Activated T-cell treated with anti-CD3 and anti-CD28 coated beads for 24 hours (primary cell): Measurements from ENCODE around the gene C1QB.

ENCODE experiments used
- DNase-seq: peaks from one replicate; pipeline ENCODE4 v3.0.0-alpha.2; 2020; ENCODE audit warnings: low read depth

C1QB gene, protein sequence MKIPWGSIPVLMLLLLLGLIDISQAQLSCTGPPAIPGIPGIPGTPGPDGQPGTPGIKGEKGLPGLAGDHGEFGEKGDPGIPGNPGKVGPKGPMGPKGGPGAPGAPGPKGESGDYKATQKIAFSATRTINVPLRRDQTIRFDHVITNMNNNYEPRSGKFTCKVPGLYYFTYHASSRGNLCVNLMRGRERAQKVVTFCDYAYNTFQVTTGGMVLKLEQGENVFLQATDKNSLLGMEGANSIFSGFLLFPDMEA

DNA sequence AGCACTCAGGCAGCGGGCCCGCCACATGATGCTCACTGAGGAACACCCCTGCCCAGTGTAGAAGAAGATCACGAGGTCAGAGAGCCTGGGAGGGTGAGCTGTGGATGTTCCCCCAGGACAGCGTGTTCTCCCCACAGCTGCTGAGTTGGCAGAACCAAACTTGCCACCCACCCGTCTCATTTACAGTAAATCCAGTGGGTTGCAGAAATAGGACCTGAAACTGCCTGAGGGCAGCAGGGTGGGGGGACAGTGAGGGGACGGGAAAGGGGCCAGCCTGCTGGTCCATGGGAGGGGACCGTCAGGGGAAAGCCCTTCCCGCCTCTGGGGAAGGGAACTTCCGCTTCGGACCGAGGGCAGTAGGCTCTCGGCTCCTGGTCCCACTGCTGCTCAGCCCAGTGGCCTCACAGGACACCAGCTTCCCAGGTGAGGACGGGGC is at the start of gene C1QB:
Gene C1QB, plus strand, starts transcription at position 356 of the 436 bp plus-strand sequence. CDS start 6,227 bp downstream, outside the sequence.
- DNase-seq, result no peak

DNA sequence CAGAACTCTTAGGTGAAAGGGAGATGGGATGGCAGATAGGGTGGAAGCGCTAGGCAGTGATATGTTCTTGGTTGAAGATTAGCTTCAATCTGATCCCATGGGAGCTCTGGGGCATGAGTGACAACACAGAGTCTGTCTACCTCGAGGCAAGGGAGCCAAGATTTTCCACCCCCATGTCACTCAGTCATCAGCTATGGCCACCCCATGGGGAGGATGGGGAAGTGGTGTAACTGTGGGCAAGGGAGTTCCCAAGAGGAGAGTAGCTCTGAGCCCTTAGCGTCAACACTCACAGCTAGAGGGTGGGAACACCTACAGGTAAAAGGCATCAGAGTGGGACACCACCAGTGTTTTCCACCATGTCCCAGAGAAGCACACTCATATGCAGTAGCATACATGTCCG is 46.9 kb upstream of the C1QB start:
- DNase-seq, result no peak

DNA sequence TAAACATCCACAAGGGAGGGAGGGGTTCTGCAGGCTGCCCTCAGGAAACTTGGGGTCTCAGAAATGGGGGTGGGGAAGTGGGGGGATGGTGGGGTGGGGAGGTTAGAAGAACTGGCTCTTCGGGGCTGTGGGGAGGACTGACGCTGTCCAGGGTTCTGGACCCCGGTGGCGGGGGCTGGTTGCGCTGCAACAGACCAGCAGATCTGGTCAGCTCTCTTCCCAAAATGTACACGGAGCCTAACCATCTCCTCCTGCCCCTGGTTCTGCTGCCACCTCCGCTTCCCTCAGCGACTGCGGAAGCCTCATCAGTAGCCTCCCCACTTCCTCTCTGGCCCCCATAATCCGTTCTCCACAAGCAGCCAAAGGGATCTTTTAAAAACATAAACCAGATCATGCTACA is 45.9 kb upstream of the C1QB start:
- no peak for DNase-seq

DNA sequence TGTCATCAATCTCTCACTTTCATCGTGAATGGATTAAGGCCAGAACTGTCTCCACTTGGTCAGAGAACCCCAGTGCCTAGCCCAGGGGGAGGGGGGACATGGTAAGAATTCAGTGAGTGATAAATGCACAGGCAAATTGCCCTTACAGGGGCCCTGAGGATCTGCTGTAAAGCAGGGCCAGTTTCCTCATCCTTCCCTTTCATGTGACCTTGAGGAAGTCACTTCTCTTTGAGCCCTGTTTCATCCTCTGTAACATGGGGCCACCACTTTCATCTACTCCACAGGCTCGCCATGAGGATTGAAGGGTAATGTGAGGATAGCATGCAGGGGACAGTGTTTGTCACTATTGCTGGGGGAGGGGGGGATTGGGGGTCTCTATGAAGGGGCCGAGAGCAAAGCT is 44.7 kb upstream of the C1QB start:
- no peak for DNase-seq

DNA sequence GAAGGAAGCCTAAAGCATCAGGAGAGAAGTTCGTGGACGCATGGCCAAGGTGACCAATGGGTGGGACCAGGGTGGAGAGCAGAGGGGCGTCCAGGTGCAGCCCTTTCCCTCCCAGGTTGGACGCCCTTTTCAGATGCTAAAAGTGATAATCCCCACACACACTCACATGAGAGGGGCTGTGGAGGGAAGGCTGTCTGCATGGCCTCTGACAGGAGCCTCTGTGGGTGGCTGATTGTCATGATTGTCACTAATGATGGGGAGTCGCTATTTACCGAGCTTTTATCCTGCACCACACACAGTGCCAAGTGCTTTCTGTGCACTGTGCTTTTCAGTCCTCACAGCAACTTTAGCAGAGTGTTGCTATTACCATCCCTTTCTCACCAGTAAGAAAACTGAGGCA is 43.7 kb upstream of the C1QB start:
- DNase-seq, result no peak

DNA sequence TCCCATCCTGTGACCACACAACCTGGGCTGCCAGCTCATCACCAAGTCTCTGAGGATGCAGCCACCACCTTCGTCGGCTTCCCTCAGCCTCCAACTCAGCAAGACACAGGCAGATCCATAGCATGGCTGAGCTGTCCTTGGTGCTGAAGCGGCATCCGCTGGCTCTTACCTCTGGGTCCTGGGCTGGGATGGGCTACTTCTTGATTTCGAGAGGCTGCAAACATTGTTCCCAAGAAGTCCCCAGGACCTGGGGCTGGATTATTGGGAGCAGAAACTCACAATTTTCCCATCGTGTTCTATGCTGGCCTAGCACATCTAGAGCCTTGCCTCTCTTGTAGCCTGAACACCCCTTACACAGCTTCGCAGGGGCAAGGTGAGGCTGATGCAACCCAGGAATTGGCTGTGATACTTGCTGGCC is 41.5 kb upstream of the C1QB start:
- no peak for DNase-seq

DNA sequence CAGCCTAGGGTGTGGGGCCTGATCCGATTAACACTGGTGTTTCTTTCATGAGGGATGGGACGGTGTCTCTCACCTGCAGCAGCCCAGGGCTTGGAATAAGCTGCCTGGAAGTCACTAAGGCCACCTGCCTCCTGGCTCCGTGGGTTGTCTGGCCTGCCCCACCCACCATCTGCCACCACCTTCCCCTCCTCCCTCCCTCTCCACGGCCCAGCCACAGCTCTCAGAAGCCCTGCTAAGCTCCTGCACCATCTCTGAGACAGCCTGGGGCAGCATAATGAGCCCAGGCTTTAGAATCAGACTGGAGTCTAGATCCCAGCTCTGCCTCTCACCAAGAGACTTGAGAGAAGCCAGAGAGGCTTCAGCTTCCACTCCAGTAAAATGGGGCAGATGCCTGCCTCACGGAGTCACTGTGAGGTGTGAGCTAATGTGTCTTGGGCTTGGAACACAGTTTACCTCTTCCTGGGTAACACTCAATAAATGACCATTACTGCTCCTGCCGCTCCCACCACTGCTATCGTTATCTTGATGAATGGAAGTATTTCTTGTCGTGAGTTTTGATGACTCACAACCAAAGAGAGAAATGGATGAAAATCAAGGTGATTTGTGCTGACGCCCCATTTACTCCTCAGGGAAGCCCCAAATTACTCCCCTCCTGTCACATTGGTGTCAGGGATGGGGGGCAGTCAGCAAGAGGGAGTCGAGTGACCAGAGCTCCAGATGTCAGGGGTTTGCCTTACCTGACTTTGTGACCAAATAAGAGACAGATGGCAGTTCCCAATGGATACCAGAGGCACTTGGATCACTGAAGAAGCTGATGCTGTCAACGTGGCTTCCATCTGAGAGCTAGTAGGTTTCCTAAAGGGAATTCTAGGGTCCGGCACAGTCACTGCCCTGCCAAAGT is 40.1 kb upstream of the C1QB start:
- no peak for DNase-seq

DNA sequence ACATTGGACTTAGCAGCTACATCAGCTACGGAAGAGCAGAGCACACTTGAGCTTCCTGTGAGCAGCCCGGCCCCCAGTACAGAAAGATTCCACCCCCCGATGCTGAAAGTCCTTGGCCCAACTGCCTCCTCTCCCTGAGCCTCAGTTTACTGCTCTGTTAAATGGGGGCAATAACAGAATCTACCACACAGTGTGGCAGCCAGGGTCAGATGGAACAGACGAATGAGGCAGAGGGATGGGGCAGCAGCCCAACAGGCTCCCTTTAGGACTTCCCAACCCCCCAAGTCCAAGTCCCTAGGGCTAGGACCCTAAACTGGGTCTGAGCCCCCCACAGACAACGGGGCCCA is 39.5 kb upstream of the C1QB start:
- no peak for DNase-seq

DNA sequence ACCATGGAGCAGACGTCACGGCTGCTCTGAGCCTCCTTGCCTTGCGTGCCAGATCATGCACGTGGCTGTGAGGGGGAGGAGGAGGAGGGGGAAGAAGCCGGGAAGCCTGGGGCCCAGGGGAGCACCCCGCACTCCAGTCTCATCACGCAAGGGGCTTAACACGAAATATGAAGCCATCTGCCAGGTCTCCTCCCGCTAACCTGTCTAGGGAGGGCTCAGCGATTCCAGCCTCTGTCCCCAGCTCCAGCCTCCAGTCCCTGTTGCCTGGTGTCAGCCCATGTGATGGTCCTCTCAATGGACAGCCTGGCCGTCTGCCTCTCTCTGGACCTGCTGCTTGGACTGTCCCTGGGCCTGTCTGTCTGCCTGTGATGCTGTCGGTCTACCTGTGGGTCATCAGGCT is 39.1 kb upstream of the C1QB start:
- DNase-seq, result no peak

DNA sequence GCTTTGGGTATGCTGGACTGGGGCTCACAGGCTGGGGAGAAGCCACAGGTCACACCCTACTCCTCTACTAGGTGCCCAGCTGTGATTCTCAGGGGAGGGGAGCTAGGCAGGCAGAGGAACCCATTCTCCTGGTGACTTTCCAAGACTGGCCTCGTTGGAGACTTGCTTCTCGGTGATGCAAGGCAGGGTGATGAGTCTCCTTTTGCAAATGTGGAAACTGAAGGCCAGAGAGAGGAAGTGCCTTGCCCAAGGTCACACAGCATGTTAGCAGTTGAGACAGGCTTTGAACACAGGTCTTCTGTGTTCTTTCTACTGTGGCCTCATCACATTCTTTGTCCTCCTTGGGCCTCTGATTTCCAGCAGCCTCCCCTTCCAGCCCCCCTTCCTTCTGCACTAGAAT is 37.1 kb upstream of the C1QB start:
- DNase-seq, result no peak

DNA sequence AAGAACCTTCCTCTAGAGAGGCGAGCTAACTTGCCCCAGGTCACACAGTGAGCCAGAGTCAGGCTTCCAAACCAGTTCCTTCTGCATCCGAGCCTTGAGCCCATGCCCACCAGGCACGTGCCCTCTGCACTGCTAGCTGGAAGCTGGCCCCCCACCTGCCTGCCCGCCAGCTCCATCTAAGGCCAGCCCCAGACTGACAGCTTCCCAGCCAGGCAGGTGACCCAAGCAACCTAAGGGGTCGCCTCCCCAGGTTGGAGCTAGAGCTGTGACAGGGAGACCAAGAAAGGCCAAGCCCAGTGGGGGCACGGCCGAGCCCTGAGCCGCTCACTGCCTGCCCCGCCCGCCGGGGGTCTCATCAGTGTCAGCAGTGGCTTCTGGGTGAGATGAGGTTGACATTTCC is 36.5 kb upstream of the C1QB start:
- no peak for DNase-seq

DNA sequence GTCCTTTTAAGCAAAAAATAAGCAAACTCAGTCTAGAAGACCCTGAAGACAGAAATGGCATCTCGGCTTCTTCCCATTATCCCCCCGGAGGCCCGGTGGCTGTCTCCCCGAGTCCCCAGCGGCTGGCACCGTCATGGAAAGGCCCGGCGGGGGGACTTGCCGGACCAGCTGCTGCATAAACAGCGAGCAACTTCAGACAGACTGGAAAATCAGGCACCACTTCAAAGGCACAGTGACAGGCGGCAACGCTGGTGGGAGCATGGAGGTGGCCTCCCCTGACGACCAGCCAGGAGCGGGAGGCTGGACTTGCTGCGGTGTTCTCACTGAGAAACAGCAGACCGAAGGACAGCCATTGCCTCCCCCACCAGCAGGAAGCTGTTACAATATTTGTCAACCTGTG is 35.0 kb upstream of the C1QB start:
- no peak for DNase-seq

DNA sequence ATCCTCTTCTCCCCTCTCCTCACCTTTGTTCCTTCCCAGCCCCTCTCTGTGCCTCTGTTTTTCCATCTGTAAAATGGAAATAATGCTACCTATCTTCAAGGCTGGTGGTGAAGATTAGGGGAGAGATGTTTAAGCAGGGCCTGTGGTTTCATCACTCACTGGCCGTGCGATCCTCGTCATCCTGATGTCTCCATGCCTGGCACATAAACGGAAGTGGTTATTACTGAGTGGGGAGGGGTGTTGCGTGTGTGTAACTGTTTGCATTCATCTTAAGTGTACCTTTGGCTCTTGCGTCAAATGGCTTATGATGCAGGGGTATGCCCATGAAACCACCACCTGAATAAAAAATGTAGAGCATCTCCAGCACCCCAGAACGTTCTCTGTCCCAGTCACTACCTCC is 33.8 kb upstream of the C1QB start:
- no peak for DNase-seq

DNA sequence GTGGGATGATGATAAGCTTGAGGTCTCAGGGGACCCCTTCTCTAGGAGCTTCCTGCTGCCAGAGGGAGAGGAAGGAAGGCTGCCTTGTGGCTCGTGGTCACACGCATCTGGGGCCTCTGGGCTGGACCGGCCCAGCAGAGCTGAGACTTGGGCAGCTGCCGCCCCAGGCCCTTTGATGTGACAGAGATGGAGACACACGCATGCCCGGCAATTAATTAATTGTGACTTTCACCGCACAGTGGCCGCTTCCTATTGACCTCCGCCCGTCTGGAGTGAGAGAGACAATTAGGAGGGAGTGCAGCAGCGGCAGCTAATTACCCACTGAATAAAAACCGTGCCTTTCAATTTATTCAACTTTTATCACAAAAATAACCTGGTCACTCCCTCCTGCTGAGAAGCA is 33.2 kb upstream of the C1QB start:
- no peak for DNase-seq

DNA sequence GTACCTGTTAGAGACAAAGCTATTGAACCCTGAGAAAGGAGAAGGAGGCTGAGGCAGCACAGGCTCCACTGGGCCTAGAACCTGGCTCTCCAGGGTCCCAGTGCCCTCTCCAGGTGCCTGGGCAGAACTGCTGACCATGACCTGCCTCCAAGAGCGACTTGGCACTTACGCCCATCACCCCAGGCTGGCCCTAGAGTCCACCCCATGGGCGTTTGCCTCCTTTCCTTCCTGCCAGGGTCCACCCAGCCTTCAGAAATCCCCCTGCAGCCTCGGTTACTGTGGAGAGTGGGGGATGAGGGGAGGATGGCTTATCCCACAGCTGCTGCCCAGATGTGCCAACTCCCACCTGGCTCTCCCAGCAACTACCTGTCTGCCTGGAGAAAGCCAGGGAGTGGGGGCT is 31.3 kb upstream of the C1QB start:
- DNase-seq, result no peak

DNA sequence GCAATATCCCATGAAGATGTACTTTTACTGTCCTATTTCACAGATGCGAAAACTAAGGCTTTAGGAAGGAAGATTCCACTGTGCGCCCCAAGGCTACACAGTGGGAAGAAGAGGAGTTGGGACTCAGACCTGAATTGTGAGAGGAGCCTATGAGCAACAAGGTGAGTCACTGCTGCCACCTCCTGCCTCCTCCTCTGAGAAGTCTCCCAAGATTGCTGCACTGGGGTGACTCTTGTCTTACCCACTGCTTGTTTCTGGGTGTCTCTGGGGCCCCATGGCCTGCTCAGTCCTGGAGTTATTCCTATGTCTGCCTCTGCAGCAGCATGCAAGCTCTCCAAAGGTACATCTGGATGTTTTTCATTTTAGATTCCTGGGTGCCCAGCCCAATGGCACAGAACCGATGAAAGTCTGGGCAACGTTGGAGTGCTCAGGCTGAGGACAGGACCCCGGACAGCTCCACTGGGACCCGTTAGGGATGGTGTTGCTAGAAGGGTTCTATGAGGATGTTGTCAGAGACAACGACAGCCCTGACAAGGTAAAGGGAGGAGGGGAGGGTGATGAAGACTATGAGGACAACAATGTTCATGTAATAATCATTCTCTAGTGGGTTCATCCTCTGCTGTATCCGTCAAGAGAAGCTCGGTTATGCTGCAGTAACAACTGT is 27.6 kb upstream of the C1QB start:
- DNase-seq, result no peak

DNA sequence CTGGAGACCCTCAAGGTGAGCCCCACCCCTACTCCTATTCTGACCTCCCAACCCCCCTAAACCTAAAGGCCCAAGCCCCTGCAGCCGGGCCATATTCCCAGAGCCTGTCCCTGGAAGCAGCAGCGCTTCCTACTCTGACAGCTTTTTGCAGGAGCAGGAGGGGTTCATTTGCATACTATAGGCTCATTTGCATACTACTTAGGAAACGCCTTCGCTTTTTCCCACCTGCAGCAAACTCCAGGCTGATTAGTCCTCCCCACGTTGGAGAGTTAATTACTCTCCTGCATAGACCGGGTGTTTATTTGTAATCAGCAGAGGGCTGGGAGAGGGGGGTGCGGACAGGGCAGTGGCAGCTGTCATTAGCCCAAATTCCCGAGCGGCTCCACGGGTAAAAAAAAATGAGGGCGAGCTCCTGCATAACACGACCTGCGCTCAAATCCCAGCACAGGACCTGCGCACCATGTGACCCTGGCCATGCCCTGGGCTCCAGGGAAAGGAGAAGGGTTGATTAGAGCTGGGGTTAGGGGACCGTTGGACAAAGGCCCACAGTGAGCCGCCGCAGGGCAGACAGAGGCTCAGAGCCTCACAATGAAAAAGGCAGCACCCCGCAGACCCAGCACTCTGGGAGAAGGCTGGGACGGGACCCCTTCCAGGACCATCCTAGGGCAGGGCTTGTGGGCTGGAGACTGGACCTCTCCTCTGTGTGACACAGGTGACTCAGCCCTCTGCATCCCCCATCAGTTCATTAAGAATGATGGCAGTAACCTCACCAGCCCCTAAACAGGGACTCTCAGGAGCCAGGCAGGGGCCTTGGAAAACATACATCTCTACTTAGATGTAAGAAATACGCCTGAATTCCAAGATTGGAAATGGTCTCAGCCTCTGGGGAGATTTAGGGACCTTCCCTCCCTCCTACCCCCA is 26.5 kb upstream of the C1QB start:
- no peak for DNase-seq

DNA sequence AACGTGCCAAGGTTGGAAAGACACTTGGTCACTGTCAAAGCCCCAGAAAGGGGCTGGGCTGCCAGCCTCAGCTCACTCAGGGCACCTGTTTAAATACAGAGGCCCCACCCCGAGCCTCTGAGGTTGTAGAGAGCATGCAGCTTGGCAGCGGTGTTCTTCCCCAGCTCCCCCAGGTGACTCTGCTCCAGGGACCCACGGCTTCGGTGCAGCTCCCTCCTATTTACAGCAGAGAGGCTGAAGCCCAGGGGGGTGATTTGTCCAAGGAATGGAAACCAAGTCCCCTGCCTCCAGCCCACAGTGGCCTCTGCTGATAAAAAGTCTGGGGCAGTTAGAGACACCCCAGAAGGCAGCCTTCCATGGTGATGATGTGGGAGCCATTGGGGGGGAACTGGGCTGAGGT is 25.7 kb upstream of the C1QB start:
- no peak for DNase-seq

DNA sequence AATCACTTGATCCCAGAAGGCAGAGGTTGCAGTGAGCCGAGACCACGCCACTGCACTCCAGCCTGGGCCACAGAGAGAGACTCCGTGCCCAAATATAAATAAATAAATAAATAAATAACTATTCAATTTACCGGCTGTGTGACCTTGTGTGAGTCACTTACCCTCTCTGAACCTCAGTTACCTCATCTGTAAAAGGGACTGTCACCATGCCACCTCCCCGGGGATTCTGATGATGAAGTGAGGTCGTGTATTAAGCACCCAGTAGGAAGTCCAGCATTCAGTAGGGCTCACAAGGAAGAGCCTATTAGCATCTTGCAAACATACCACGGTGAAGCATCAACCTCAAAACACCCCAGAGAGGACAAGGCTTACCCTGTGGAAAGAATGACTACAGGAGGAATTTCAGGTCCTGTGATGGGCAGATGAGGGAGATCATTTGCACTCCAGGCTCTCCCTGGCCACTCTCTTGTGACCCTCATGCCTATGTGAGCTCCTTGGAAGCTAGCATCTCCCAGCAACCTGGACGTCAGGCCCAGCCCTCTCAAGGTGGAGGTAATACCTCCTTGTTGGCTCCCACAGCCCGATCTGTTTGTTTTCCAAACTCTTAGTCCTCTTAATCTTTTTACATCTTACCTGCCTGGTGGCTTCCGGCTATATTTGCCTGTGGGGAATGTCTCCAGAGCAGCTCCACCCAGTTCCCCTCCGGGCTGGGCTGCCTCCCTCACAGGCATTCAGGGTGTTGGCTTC is 24.2 kb upstream of the C1QB start:
- DNase-seq, result no peak

DNA sequence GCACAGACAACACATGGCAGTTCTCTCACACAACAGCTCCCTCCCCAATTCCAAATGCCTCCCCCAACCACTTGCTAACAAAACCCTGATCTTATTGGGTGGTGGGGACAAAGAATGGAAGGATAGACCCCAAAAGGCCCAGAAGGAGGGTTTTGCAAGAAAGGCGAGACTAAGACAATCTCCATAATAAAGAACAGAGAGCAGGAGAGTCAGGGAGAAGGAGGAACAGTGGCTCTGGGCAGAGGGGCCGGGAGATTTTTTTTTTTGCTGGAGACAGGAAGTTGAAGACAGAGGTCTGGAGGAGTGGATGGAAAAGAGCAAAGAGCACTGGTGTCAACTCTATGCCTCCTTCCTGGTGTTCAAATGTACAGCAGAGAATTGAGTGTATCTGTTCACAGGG is 23.1 kb upstream of the C1QB start:
- no peak for DNase-seq

DNA sequence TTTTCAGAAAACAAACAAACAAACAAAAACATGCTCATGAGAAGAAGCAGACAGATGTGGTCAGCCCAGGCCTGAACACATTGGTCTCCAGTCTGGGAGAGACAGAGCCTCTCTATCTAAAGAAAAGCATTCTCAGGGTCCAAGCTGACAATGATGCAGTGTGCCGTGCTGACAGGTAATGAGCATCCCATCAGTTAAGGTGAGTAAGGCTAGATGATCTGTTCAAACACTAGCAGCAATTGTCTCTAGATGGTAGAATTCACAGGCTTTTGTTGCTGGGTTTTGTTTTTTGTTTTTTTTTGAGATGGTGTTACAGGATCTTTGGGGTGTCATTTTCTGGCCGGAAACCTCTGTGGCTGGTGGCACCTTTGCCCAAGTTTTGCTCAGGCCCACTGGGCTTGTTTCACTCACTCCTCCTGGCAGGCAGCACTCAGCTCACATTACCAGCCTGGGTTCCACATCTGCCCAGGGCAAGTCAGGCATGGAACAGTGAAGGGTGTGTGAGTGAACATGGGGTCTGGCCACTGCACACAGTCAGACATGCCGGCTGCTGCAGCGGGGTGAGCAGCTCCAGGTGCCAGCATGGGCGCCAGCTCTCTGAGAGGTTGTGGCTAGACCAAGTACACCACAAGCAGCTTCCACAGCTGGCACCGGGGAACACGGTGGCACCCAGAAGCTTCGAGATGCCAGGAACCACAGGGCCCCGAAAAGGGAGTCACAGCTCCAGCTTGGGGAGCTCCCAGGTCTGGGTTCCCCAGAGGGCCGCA is 19.2 kb upstream of the C1QB start:
- DNase-seq, result no peak
